Mesodermal cell (in vitro differentiated cells): ENCODE measurements around the gene KRTAP10-5.
A peak's percentile ranks its signal among the peaks of the same experiment; 100 is the strongest.
"Not testable (repeated sequence)": the region's sequence is repeated elsewhere in the genome, so short reads cannot be mapped to it uniquely, and the experiment has no call there.

Source experiments
- H3K27ac ChIP-seq: 2 replicates; pipeline ENCODE4 v1.7.0; 2013; ENCODE audit warnings: mild to moderate bottlenecking, low read depth, low read length, moderate library complexity; ENCODE audit not compliant: severe bottlenecking
- H3K36me3 ChIP-seq: 2 replicates; pipeline ENCODE4 v1.7.1; 2013; ENCODE audit warnings: mild to moderate bottlenecking, low read length, moderate library complexity; ENCODE audit not compliant: control insufficient read depth, insufficient read depth
- H3K4me1 ChIP-seq: one replicate; pipeline ENCODE4 v1.7.1; 2013; ENCODE audit warnings: mild to moderate bottlenecking, low read length; ENCODE audit not compliant: insufficient read depth, control insufficient read depth, poor library complexity, severe bottlenecking
- H3K4me3 ChIP-seq: 2 replicates; pipeline ENCODE4 v1.7.0; 2013; ENCODE audit warnings: low read length, control low read depth, mild to moderate bottlenecking; ENCODE audit not compliant: insufficient read depth, poor library complexity, severe bottlenecking; ENCODE audit errors: extremely low read depth
- H3K9me3 ChIP-seq: 2 replicates; pipeline ENCODE4 v1.7.1; 2013; ENCODE audit warnings: mild to moderate bottlenecking, low read length, moderate library complexity; ENCODE audit not compliant: control insufficient read depth
- WGBS, 2 experiments: methylation state at CpG; one replicate each; pipeline ENCODE4 v1.1.5; 2013; ENCODE audit warnings: missing lambda C conversion rate in 2 of 2; ENCODE audit not compliant: insufficient coverage in 2 of 2; 5-methylcytosine and 5-hydroxymethylcytosine counted together

KRTAP10-5 gene

GRCh38 chr21:44599264-44600029 lies 19.0 kb upstream of the KRTAP10-5 start:
- H3K27ac ChIP-seq: no peak overlapping the region

GRCh38 chr21:44598061-44598460 lies 17.7 kb upstream of the KRTAP10-5 start:
- WGBS, 2 experiments: 74 to 75% methylated on average over 10 to 11 of the region's 11 CpGs
- peak overlapping the region; percentile 51 for H3K27ac ChIP-seq
- peaks cover 10% of the 10 kb centered on the region for H3K4me1 ChIP-seq

More at GRCh38 chr21:44599264-44600029, 19.0 kb upstream of the KRTAP10-5 start:
- Histone ChIP-seq H3K4me1 (no peaks in the 10 kb centered on the region), H3K36me3 (no peaks in the 10 kb centered on the region), H3K4me3 (no peak overlapping the region), H3K9me3 (peaks cover 4% of the 10 kb centered on the region)
- 89 to 100% methylated on average over 4 to 6 of the region's 8 CpGs for WGBS, 2 experiments

DNA sequence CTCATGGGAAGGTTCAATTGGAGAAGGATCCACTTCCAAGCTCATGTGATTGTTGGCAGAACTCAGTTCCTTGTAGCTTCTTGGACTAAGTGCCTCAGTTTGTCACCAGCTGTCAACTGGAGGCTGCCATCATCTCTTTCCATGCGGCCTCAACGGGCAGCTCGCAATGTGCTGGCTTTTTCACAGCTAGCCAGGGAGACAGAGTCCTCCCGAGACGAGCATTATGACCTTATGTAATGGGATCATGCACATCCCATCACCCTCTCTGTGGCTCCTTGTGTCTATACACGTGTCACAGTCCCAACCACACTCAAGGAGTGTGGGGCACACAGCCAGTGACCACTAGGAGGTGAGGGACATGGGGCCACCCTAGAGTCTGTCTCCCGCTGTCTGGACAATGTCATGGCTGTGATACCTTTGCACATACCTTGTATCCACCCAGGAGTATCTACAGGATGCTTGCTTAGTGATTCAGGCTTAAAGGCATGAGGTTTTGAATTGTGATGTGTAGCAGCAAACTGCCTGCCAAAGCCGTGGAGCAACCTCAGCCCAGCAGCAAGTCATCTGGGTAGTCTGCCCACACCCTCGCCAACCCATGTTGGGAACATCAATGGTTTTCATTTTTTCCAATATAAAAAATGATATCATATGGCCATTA lies 15.8 kb upstream of the KRTAP10-5 start:
- Histone ChIP-seq H3K4me1 (peaks cover 10% of the 10 kb centered on the region), H3K27ac (no peak overlapping the region), H3K36me3 (no peaks in the 10 kb centered on the region), H3K9me3 (peaks cover 3% of the 10 kb centered on the region), H3K4me3 (no peak overlapping the region)
- 97 to 98% methylated on average over 5 to 7 of the region's 9 CpGs for WGBS, 2 experiments

More at GRCh38 chr21:44598061-44598460, 17.7 kb upstream of the KRTAP10-5 start:
- no peaks in the 10 kb centered on the region for H3K36me3 ChIP-seq
- no peak overlapping the region for H3K4me3 ChIP-seq
- H3K9me3 ChIP-seq: peaks cover 3% of the 10 kb centered on the region

- Histone ChIP-seq H3K4me1 (peaks cover 10% of the 10 kb centered on the region), H3K4me3 (no peak overlapping the region), H3K36me3 (no peaks in the 10 kb centered on the region), H3K27ac (no peak overlapping the region), H3K9me3 (peaks cover 3% of the 10 kb centered on the region)
- WGBS, 2 experiments: 98 to 100% methylated on average over 2 to 5 of the region's 6 CpGs
Measured at GRCh38 chr21:44595524-44595923, 15.1 kb upstream of the KRTAP10-5 start.

DNA sequence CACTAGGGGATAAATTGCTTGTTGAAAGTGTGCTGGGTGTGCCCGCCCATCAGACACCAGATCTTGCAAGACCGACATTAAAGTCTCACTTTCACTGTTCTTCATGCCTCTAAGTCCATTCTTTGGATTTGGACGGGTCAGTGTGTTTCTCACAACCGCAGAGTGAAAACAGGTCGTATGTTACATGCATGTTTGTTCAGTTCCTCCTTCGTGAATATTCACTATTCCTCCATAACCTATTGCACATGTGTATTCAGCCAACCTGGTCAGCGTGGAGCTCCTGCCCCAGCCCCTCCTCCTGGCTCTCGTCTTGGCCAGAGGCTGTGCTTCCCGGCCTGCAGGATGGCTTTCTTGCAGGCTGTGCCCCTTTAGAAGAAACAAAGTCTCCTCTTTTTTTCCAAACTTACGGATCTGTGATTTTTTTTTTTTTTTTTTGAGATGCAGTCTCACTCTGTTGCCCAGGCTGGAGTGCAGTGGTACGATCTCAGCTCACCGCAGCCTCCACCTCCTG lies 14.1 kb upstream of the KRTAP10-5 start:
- peaks cover 10% of the 10 kb centered on the region for H3K4me1 ChIP-seq
- H3K4me3 ChIP-seq: no peak overlapping the region
- H3K36me3 ChIP-seq: no peaks in the 10 kb centered on the region
- WGBS, 2 experiments: 92 to 95% methylated on average over 7 to 11 of the region's 12 CpGs
- no peak overlapping the region for H3K27ac ChIP-seq
- peaks cover 3% of the 10 kb centered on the region for H3K9me3 ChIP-seq

DNA sequence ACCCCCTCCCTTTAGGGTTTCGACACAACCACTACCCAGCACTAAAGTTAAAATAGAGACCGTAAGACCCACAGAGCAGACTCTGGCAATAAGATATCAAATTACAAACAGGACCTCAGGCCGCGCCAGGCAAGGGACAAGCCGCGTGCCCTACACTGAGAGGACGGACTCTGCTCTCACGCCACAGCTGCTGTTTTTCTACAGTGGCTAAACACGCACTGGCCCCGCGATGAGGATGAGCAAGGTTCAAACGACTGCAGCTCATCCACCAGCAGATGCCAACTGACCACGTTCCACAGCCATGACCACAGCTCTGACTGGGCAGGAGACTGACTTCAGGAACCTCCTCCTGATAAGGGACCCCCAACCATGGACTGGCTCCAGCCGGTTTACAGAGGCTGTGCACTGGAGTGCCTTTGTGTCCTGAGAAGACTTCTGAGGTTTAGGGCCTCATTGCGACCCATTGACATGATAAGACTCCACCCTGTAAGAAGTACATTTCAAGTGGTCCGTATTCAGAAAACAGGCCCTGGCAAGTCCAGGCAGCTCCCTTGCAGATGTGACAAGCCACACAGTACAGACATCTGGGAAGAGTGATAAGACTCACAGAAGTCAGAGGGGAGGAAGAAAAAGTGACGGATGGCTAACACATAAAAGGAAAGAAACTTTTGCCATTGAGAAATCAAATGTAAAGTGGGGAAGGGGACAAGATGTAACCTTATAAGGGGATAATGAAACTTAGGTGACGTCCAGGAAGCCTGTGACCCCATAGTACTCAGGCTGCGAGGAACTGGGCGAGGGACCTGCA lies 13.4 kb upstream of the KRTAP10-5 start:
- H3K36me3 ChIP-seq: no peaks in the 10 kb centered on the region
- H3K4me1 ChIP-seq: peaks cover 10% of the 10 kb centered on the region
- H3K4me3 ChIP-seq: no peak overlapping the region
- H3K9me3 ChIP-seq: peaks cover 2% of the 10 kb centered on the region
- H3K27ac ChIP-seq: peak overlapping the region; percentile 67
- WGBS, 2 experiments: 79 to 82% methylated on average over 19 to 20 of the region's 20 CpGs

GRCh38 chr21:44592446-44593311 lies 12.3 kb upstream of the KRTAP10-5 start, which contains the start of gene KRTAP10-6:
TSS of gene KRTAP10-6 (minus strand) at chr21:44592505. CDS start at chr21:44592484, 21 bp downstream.
- 89 to 92% methylated on average over 29 to 32 of the region's 33 CpGs for WGBS, 2 experiments
- H3K9me3 ChIP-seq: no peaks in the 10 kb centered on the region
- H3K27ac ChIP-seq: peak within 1 kb of the TSS; percentile 67
- H3K4me1 ChIP-seq: peaks cover 10% of the 10 kb centered on the region
- no peaks in the 10 kb centered on the region for H3K36me3 ChIP-seq
- no peak within 1 kb of the TSS for H3K4me3 ChIP-seq

DNA sequence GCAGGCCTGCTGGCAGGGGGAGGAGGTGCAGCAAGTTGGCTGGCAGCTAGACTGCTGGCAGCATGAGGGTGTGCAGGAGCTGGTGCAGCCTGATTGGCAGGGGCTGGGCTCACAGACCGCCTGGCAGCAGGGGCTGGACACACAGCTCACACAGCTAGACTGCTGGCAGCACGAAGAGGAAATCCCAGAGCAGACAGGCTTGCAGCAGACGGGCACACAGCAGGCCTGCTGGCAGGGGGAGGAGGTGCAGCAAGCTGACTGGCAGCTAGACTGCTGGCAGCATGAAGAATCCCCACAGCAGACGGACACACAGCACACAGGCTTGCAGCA lies 11.4 kb upstream of the KRTAP10-5 start:
- H3K9me3 ChIP-seq, H3K27ac ChIP-seq: not testable (repeated sequence)
- no CpG with 5 or more reads among the region's 4 CpGs for WGBS, 2 experiments

DNA sequence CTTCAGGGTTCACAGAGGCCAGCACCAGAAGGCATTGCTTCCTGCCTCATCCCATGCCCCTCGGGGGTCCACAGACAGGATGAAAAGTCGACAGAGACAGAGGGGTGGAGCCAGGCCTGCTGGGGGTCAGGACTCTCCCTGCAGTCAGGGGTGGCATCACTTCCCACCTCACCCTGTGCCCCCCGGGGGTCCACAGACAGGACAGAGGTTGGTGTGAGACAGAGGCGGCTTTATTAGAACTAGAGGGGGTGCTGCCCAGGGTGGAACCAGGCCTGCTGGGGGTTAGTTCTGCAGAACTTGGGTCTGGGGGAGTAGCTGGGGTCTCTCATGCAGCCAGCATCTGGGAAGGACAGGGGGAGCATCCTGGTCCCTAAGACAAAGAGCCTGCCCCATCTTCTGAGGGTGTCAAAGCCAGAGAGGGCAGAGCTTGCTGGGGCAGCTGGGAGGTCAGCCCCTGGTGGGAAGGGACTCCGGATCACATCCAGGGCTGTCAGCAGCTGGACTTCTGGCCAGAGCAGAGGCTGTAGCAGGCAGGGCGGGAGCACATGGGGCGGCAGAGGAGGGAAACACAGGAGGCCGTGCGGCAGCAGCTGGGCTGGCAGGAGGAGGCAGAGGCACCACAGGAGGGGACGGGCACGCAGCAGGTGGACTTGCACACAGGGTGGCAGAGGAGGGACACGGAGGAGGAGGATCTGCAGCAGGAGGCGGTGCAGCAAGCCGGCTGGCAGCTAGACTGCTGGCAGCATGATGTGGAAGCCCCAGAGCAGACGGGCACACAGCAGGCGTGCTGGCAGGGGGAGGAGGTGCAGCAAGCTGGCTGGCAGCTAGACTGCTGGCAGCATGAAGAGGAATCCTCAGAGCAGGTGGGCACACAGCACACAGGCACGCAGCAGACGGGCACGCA lies 10.7 kb upstream of the KRTAP10-5 start:
- WGBS, 2 experiments: 86 to 88% methylated on average over 9 to 14 of the region's 19 CpGs
- H3K4me1 ChIP-seq: peaks cover 10% of the 10 kb centered on the region
- H3K36me3 ChIP-seq, H3K4me3 ChIP-seq, H3K27ac ChIP-seq, H3K9me3 ChIP-seq: not testable (repeated sequence)

More for the DNA sequence above, 11.4 kb upstream of the KRTAP10-5 start:
- H3K4me3 ChIP-seq, H3K36me3 ChIP-seq: not testable (repeated sequence)
- H3K4me1 ChIP-seq: peaks cover 10% of the 10 kb centered on the region
